ENCODE measurements around the gene PPDPF.
A peak's percentile ranks its signal among the peaks of the same experiment; 100 is the strongest.

The PPDPF gene

GRCh38 chr20:63522091-63522868, 1.7 kb downstream of the PPDPF start:
- DNase-seq, result no peak

GRCh38 chr20:63522981-63523611, 2.5 kb downstream of the PPDPF start:
- no peak for DNase-seq

GRCh38 chr20:63525185-63525584, 4.6 kb downstream of the PPDPF start:
- no peak for DNase-seq

GRCh38 chr20:63525971-63526370, 5.4 kb downstream of the PPDPF start:
- no peak for DNase-seq

GRCh38 chr20:63527184-63527583, 6.6 kb downstream of the PPDPF start:
- DNase-seq, result no peak

- DNase-seq, result no peak
Measured at GRCh38 chr20:63529180-63529860, 8.8 kb downstream of the PPDPF start.

- no peak for DNase-seq
Measured at GRCh38 chr20:63529861-63530787, 9.6 kb downstream of the PPDPF start.

GRCh38 chr20:63530788-63531160, 10.2 kb downstream of the PPDPF start:
- DNase-seq, result no peak

- DNase-seq, result no peak
Measured at GRCh38 chr20:63531686-63532448, 11.3 kb downstream of the PPDPF start.

GRCh38 chr20:63532449-63532971, 11.9 kb downstream of the PPDPF start:
- DNase-seq, result no peak

- no peak for DNase-seq
Measured at GRCh38 chr20:63533388-63533787, 12.8 kb downstream of the PPDPF start.

- no peak for DNase-seq
Measured at GRCh38 chr20:63533871-63534393, 13.4 kb downstream of the PPDPF start.

GRCh38 chr20:63534427-63534830, 13.9 kb downstream of the PPDPF start:
- no peak for DNase-seq

GRCh38 chr20:63534831-63535651, 14.5 kb downstream of the PPDPF start:
- no peak for DNase-seq

- no peak for DNase-seq
Measured at GRCh38 chr20:63536241-63536977, 15.8 kb downstream of the PPDPF start.

GRCh38 chr20:63536997-63537524, 16.5 kb downstream of the PPDPF start, which contains the start of gene PTK6:
Gene PTK6 (minus strand): TSS chr20:63537376. CDS start chr20:63537314, 62 bp downstream.
- no peak for DNase-seq

- DNase-seq, result peak; percentile 78
Measured at GRCh38 chr20:63537525-63538203, 17.1 kb downstream of the PPDPF start.

GRCh38 chr20:63538204-63539091, 17.9 kb downstream of the PPDPF start:
- DNase-seq, result no peak

Measured in activated gamma-delta T cell (primary cell).